Stomach smooth muscle (tissue), 2 donors: Measurements from ENCODE around the gene SEL1L2.

Experiments used
- H3K27ac ChIP-seq: one replicate; pipeline ENCODE4 v1.7.0; 2013; ENCODE audit warnings: mild to moderate bottlenecking, low read length, inconsistent platforms
- H3K27me3 ChIP-seq, 2 donors: one replicate each; pipeline ENCODE4 v1.7.0; 2013; ENCODE audit warnings: low read length in 2 of 2; ENCODE audit not compliant: insufficient read depth in 2 of 2, control insufficient read depth in 1 of 2
- H3K36me3 ChIP-seq, 2 donors: one replicate each; pipeline ENCODE4 v1.7.0; 2013; ENCODE audit warnings: low read length in 2 of 2; ENCODE audit not compliant: control insufficient read depth in 2 of 2, insufficient read depth in 2 of 2
- H3K4me1 ChIP-seq: one replicate; pipeline ENCODE4 v1.7.0; 2013; ENCODE audit warnings: low read length; ENCODE audit not compliant: control insufficient read depth, insufficient read depth
- H3K4me3 ChIP-seq, 2 donors: one replicate each; pipeline ENCODE4 v1.7.0; 2013; ENCODE audit warnings: low read length in 2 of 2
- H3K9ac ChIP-seq, 2 donors: one replicate each; pipeline ENCODE4 v1.7.0; 2013; ENCODE audit warnings: low read length in 2 of 2, mild to moderate bottlenecking in 1 of 2
- H3K9me3 ChIP-seq, 2 donors: one replicate each; pipeline ENCODE4 v1.7.0; 2013; ENCODE audit warnings: low read length in 2 of 2; ENCODE audit not compliant: control insufficient read depth in 2 of 2
- donor health status: healthy.
- donor health status: Pancreatic carcinoma.

Gene SEL1L2

DNA sequence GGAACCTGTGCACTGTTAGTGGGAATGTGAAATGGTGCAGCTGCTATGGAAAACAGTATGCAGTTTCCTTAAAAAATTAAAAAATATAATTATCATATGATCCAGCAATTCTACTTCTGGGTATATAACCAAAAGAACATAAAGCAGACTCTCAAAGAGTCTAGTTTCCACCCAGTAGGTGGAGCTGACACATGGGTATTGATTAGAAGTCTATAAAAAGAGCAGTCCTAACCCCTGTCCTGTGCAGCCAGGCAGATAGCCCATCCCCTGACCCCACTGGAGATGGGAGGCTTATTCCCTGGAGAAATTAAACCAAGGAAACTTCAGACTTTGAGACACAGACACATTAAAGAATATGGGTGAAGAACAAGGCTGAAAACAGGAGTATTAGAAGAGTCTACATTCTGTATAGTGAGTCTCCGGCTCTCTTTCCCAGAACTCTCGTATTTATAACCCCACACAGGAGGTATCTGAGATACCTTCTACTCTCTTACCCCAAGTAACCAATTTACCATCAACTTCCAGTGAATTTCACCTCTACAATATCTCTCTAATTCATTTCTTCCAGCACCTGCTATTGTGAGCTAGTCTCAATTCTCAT is 92.3 kb downstream of the SEL1L2 start:
- Histone ChIP-seq H3K27me3 (no peaks in the 10 kb centered on the region), H3K9ac (no peak overlapping the region)

DNA sequence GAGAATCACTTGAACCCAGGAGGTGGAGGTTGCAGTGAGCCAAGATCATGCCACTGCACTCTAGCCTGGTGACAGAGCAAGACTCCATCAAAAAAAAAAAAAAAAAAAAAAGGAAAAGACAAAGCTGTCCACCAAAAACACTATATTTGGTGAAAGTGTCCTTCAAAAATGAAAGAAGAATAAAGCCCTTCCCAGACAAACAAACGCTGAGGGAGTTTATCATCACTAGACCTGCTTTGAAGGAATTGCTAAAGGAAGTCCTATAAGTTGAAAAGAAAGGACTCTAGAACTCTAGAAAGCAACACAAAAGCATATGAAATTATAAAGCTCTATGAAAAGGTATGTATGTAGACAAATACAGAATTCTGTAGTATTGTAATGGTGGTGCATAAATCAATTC is 98.8 kb downstream of the SEL1L2 start:
- Histone ChIP-seq H3K27me3 (no peaks in the 10 kb centered on the region), H3K9ac (no peak overlapping the region), H3K4me1 (no peaks in the 10 kb centered on the region), H3K9me3 (peaks cover 0 to 5% of the 10 kb centered on the region in 2 donors), H3K27ac (no peak overlapping the region), H3K4me3 (no peak overlapping the region), H3K36me3 (no peaks in the 10 kb centered on the region)

More for the DNA sequence above, 92.3 kb downstream of the SEL1L2 start:
- no peaks in the 10 kb centered on the region for H3K4me1 ChIP-seq
- no peaks in the 10 kb centered on the region for H3K36me3 ChIP-seq
- no peak overlapping the region for H3K27ac ChIP-seq
- no peak overlapping the region for H3K4me3 ChIP-seq
- H3K9me3 ChIP-seq, result no peaks in the 10 kb centered on the region

- Histone ChIP-seq H3K4me1 (no peaks in the 10 kb centered on the region), H3K9me3 (no peaks in the 10 kb centered on the region), H3K4me3 (no peak overlapping the region), H3K27ac (no peak overlapping the region), H3K27me3 (no peaks in the 10 kb centered on the region), H3K9ac (no peak overlapping the region), H3K36me3 (no peaks in the 10 kb centered on the region)
Measured at GRCh38 chr20:13884803-13885202, 105.6 kb downstream of the SEL1L2 start.

- Histone ChIP-seq H3K36me3 (no peaks in the 10 kb centered on the region), H3K9me3 (no peaks in the 10 kb centered on the region), H3K9ac (no peak overlapping the region), H3K27ac (no peak overlapping the region), H3K27me3 (no peaks in the 10 kb centered on the region), H3K4me1 (no peaks in the 10 kb centered on the region), H3K4me3 (no peak overlapping the region)
Measured at GRCh38 chr20:13883425-13883824, 107.0 kb downstream of the SEL1L2 start.

DNA sequence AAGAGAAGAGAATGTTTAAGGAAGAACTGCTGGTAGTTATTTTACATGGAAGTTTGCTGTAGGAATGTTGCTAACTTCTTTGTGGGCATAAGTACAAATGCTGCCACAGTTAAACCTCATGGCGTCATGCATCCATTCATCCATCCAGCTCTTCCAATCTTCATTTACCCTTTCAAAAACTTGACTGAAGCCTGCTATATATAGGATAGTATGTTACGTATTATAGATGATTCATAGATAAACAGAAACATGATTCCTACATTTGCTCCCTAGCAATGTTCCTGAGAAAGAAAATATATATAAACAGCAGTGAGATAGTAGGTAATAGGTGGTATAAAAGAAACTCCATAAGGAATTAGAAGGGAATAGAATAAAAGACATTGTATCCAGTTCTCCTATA is 111.8 kb downstream of the SEL1L2 start:
- peak overlapping the region; percentile 50 for H3K27ac ChIP-seq
- H3K9me3 ChIP-seq, result no peaks in the 10 kb centered on the region
- no peaks in the 10 kb centered on the region for H3K36me3 ChIP-seq
- H3K4me3 ChIP-seq, result no peak overlapping the region
- peaks cover 39% of the 10 kb centered on the region for H3K4me1 ChIP-seq
- no peaks in the 10 kb centered on the region for H3K27me3 ChIP-seq
- no peak overlapping the region for H3K9ac ChIP-seq

GRCh38 chr20:13877793-13878192 is 112.6 kb downstream of the SEL1L2 start:
- H3K9me3 ChIP-seq, result no peaks in the 10 kb centered on the region
- H3K36me3 ChIP-seq, result no peaks in the 10 kb centered on the region
- peaks cover 40% of the 10 kb centered on the region for H3K4me1 ChIP-seq
- H3K9ac ChIP-seq, result peak overlapping the region in 1 of 2 donors; percentile 13
- peak overlapping the region; percentile 50 for H3K27ac ChIP-seq
- H3K4me3 ChIP-seq, result no peak overlapping the region
- no peaks in the 10 kb centered on the region for H3K27me3 ChIP-seq

DNA sequence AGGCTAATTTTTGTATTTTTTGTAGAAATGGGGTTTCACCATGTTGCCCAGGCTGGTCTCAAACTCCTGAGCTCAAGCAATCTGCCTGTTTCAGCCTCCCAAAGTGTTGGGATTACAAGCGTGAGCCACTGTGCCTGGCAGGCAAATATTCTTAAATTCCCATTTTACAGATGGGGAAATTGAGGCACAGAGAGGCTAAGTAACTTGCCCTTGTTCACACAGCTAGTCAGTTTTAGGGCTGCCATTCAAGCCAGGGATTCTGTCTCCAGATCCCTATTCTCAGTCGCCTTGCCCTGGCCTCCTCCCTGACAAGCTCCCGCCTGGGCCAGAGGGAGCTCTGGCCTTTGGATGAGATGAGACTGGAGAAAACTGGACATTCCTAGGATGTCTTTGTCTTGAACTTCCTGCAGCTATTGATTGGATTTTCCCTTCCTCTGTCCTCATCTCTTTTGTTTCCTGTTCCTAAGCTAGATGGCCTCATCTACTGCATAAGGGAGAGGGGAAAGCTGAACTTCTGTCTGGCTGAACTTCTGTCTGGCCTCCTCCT is 115.1 kb downstream of the SEL1L2 start:
- Histone ChIP-seq H3K4me1 (peaks cover 42% of the 10 kb centered on the region), H3K27me3 (no peaks in the 10 kb centered on the region), H3K9me3 (no peaks in the 10 kb centered on the region), H3K27ac (peak overlapping the region; percentile 24), H3K36me3 (no peaks in the 10 kb centered on the region), H3K4me3 (no peak overlapping the region), H3K9ac (no peak overlapping the region)

DNA sequence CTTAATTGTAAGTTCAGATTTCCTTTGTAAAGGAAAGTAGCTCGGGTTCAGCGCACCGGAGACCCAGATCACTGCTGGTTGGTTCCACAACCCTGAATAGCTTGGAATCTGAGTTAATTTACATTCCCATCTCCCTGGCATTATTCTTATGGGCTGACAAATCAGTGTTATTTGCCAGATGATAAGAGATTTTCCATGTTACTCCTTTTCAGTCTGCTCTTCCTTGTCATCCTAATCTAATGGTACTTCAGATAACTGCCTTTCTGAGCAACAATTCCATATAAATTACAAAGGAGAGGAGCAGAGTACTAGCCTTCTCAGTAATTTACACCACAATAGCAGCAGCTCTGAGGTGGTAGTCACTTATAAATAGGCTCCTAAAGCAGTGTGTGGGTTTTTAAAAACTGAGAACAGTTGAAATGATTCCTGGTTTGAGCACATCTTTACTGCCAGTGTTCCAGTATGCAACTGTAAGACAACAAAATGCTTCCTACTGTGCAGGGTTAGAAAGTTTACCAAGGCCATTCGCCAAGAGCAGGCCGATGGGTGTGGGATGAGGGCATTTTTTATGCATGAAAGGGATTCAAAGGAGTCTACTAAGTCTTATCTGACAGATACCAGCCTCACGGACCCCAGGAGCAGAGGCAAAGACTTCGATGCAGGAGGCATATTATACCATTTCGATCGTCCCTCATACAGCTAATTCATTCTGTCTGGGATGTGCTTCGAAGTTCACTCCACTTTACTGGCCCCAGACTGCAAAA is 115.8 kb downstream of the SEL1L2 start:
- Histone ChIP-seq H3K27me3 (no peaks in the 10 kb centered on the region), H3K9ac (no peak overlapping the region), H3K4me3 (peak overlapping the region in 1 of 2 donors; percentile 15), H3K9me3 (no peaks in the 10 kb centered on the region), H3K27ac (no peak overlapping the region), H3K4me1 (peaks cover 45% of the 10 kb centered on the region), H3K36me3 (no peaks in the 10 kb centered on the region)

- no peaks in the 10 kb centered on the region for H3K36me3 ChIP-seq
- peaks cover 45% of the 10 kb centered on the region for H3K4me1 ChIP-seq
- no peak overlapping the region for H3K9ac ChIP-seq
- H3K27ac ChIP-seq, result no peak overlapping the region
- H3K4me3 ChIP-seq, result no peak overlapping the region
- no peaks in the 10 kb centered on the region for H3K27me3 ChIP-seq
- no peaks in the 10 kb centered on the region for H3K9me3 ChIP-seq
Measured at GRCh38 chr20:13873831-13874230, 116.6 kb downstream of the SEL1L2 start.

- Histone ChIP-seq H3K27me3 (no peaks in the 10 kb centered on the region), H3K9ac (no peak overlapping the region), H3K36me3 (no peaks in the 10 kb centered on the region), H3K4me3 (no peak overlapping the region), H3K9me3 (no peaks in the 10 kb centered on the region), H3K4me1 (peaks cover 42% of the 10 kb centered on the region), H3K27ac (no peak overlapping the region)
Measured at GRCh38 chr20:13870170-13870748, 120.2 kb downstream of the SEL1L2 start.
